Neutrophil (primary cell): ENCODE results near the gene NAP1L1.

Experiments used
- H3K27ac ChIP-seq: fragments of 200-600 bp; sonication (generic); 2 replicates; pipeline ENCODE4 v1.5.1; 2016; ENCODE audit warnings: mild to moderate bottlenecking, moderate library complexity
- H3K27me3 ChIP-seq: fragments of 200-600 bp; sonication (generic); 2 replicates; pipeline ENCODE4 v1.6.0; 2016; ENCODE audit warnings: mild to moderate bottlenecking
- H3K36me3 ChIP-seq: fragments of 200-600 bp; sonication (generic); 2 replicates; pipeline ENCODE4 v1.5.1; 2017
- H3K4me1 ChIP-seq, 2 experiments: fragments of 200-600 bp in 1 of 2; sonication (generic) in 1 of 2; 1 replicate in 1 of 2; 2 replicates in 1 of 2; pipeline versions ENCODE4 v1.5.1 to v1.6.1; 2013 to 2016; ENCODE audit warnings: low read depth in 1 of 2, low read length in 1 of 2, mild to moderate bottlenecking in 1 of 2, moderate library complexity in 1 of 2; ENCODE audit not compliant: control insufficient read depth in 1 of 2, insufficient read depth in 1 of 2
- H3K4me3 ChIP-seq, 2 experiments: fragments of 200-600 bp in 1 of 2; sonication (generic) in 1 of 2; 1 replicate in 1 of 2; 2 replicates in 1 of 2; pipeline ENCODE4 v1.5.1; 2013 to 2016; ENCODE audit warnings: low read depth in 1 of 2, low read length in 1 of 2, mild to moderate bottlenecking in 1 of 2, moderate library complexity in 1 of 2
- H3K9me3 ChIP-seq: fragments of 200-600 bp; sonication (generic); 2 replicates; pipeline ENCODE4 v1.5.1; 2016
- CTCF ChIP-seq: fragments of 200-600 bp; sonication (generic); IDR thresholded peaks from 2 replicates; pipeline ENCODE4 v1.5.1; 2016; ENCODE audit warnings: antibody characterized with exemption

NAP1L1 gene

GRCh38 chr12:76117751-76118150, 33.3 kb upstream of the NAP1L1 start:
- H3K9me3 ChIP-seq, result peaks cover 3% of the 10 kb centered on the region
- no peaks in the 10 kb centered on the region for H3K27me3 ChIP-seq
- H3K36me3 ChIP-seq, result no peaks in the 10 kb centered on the region
- H3K27ac ChIP-seq, result no peak overlapping the region
- H3K4me3 ChIP-seq, result no peak overlapping the region
- no peaks in the 10 kb centered on the region for H3K4me1 ChIP-seq
- no peak for TF ChIP-seq CTCF

DNA sequence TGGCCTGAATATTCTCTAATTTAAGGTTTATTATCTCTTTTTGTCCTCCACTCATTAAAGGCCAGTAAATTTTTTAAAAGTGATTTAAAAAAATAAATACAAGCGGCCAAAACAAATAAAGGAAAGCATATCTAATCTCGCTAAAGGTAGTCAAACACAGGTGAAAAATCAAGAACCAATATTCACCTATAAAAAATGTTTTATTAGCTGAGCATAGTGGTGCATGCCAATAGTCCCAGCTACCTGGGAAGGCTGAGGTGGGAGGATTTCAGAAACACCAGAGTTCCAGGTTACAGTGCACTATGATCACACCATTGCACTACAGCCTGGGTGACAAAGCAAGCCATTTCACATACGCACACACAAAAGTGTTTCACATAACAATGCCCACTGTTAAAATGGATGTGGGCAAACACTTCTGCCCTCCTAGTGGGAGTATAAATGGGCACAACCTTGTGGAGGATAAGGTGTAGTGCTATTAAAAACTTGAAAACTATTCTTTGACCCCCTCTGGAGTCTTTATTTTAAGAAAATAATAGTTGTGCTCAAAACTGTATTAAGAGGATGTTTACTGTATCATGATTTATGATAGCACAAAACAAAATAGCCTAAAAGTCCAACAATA, 32.7 kb upstream of the NAP1L1 start:
- no peak overlapping the region for H3K4me3 ChIP-seq
- H3K9me3 ChIP-seq, result peaks cover 3% of the 10 kb centered on the region
- no peak overlapping the region for H3K27ac ChIP-seq
- H3K36me3 ChIP-seq, result no peaks in the 10 kb centered on the region
- no peak for TF ChIP-seq CTCF
- H3K27me3 ChIP-seq, result no peaks in the 10 kb centered on the region
- no peaks in the 10 kb centered on the region for H3K4me1 ChIP-seq

DNA sequence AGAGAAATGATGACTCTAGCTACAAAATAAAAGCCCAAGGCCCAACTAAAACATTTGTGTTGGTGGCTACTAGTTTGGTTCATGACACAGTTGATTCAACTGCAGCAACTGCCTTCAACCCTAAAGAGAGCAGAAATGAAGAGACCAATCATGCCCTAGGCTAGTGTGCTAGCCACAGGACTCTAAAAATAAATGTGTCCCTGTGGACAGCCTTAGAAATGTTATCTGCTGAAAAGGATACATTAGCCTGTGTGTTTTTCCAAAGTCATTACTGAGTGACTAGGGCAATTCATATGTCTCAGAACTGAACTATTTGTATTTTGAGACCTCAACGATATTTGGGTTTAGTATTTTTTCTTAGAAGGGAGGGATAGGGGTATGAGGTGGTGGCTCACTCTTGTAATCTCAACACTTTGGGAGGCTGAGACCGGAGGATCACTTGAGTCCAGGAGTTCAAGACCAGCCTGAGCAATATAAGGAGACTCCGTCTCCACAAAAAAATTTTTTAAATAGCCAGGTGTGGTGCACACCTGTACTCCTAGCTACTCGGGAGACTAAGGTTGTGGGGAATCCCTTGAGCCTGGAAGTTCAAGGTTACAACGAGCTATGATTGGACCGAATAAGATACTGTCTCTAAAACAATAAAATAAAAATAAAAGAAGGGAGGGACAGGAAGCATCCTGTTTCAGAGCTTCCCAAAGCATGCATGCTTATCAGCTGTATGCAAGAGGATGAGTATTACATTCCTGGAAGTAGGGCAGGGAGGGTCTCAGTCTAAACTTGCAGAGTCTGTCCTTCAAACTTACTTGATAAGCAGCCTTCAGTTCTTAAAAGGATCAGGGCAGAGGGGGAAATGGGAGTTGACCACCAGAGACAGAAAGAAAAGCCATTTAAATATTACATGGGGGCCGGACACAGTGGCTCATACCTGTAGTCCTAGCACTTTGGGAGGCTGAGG, 29.6 kb upstream of the NAP1L1 start:
- Histone ChIP-seq H3K36me3 (no peaks in the 10 kb centered on the region), H3K27ac (no peak overlapping the region), H3K4me3 (no peak overlapping the region), H3K27me3 (peaks cover 5% of the 10 kb centered on the region), H3K9me3 (no peaks in the 10 kb centered on the region), H3K4me1 (no peaks in the 10 kb centered on the region)
- no peak for TF ChIP-seq CTCF

DNA sequence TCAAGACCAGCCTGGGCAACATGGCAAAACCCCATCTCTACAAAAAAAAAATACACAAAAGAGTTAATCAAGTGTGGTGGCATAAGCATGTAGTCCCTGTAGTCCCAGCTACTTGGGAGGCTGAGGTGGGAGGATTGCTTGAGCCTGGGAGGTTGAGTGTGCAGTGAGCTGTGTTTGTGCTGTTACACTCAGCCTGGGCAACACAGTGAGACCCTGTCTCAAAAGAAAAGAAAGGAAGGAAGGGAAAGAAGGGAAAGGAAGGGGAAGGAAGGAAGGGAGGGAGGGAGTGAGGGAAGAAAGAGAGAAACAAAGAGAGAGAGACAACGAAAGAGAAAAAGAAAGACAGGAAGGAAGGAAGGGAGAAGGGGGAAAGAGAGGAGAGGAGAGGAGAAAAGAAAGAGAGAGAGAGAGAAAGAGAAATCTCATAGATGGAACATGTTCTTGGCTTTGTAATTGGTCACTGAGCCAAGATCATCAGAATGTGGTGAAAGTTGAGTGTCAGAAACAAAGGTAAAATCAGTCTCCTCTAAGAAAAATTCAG, 26.8 kb upstream of the NAP1L1 start:
- H3K4me1 ChIP-seq, result no peaks in the 10 kb centered on the region
- H3K27me3 ChIP-seq, result peaks cover 5% of the 10 kb centered on the region
- H3K9me3 ChIP-seq, result no peaks in the 10 kb centered on the region
- H3K4me3 ChIP-seq, result no peak overlapping the region
- TF ChIP-seq CTCF, result no peak
- no peak overlapping the region for H3K27ac ChIP-seq
- no peaks in the 10 kb centered on the region for H3K36me3 ChIP-seq

DNA sequence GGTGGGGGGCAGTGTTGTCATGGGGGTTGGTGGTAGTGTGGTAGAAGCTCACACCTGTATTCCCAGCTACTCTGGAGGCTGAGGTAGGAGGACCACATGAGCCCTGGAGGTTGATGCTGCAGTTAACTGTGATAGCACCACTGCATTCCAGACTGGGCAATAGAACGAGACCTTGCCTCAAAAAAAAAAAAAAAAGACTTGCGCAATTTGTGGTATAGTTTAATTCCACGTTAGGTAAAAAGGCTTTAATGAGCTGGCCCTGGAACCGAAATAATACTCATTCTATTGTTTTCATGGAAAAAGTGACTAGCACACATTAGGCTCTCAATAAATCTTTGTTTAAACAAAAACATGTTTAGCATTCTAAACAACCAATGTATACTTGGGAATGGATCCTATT, 25.4 kb upstream of the NAP1L1 start:
- Histone ChIP-seq H3K4me3 (no peak overlapping the region), H3K9me3 (no peaks in the 10 kb centered on the region), H3K27ac (no peak overlapping the region), H3K36me3 (no peaks in the 10 kb centered on the region), H3K27me3 (peaks cover 5% of the 10 kb centered on the region), H3K4me1 (no peaks in the 10 kb centered on the region)
- TF ChIP-seq CTCF, result no peak
